GM12878 (cell line): ENCODE data around the gene NIPAL4. TPM values are rescaled to one million over a fixed set of nuclear protein-coding genes. Genes with fewer than 3 reads are reported as not detected.

Experiments
- ETV6 ChIP-seq, 2 experiments: fragments of 450-650 bp in 1 of 2; IDR thresholded peaks in 1 of 2; conservative IDR thresholded peaks in 1 of 2; 2 replicates each; pipeline ENCODE4 v1.6.1; 2014; ENCODE audit warnings: antibody characterized with exemption in 1 of 2, borderline replicate concordance in 1 of 2, low read depth in 1 of 2, mild to moderate bottlenecking in 1 of 2, moderate library complexity in 1 of 2
- HDGF ChIP-seq: fragments of 450-650 bp; IDR thresholded peaks from 2 replicates; pipeline ENCODE4 v1.6.1; 2016; ENCODE audit warnings: antibody characterized with exemption
- MEF2A ChIP-seq: IDR thresholded peaks from 2 replicates; pipeline ENCODE4 v1.6.1; 2011; ENCODE audit warnings: low read depth, mild to moderate bottlenecking, low read length, moderate library complexity; ENCODE audit not compliant: insufficient read depth
- POLR2AphosphoS2 ChIP-seq: IDR thresholded peaks from 2 replicates; pipeline ENCODE4 v1.6.1; 2011; ENCODE audit warnings: low read depth, mild to moderate bottlenecking, low read length, improper control_type of control experiment, moderate library complexity
- SMAD1 ChIP-seq: fragments of 450-650 bp; IDR thresholded peaks from 2 replicates; pipeline ENCODE4 v1.6.1; 2018; ENCODE audit warnings: mild to moderate bottlenecking, low read depth; ENCODE audit not compliant: partially characterized antibody
- STAT3 ChIP-seq: IDR thresholded peaks from 2 replicates; pipeline ENCODE4 v1.6.1; 2011; ENCODE audit warnings: low read depth, low read length, improper control_type of control experiment
- TCF12 ChIP-seq: IDR thresholded peaks from 2 replicates; pipeline ENCODE4 v1.6.1; 2011; ENCODE audit warnings: low read depth, mild to moderate bottlenecking, low read length
- polyA plus RNA-seq, 11 experiments: library from polyadenylated mRNA; depleted of rRNA in 4 of 11; unstranded in 6 of 11; stranded (reverse) in 5 of 11; fragments of >200 nt; fragmentation: Nextera tagmentation in 4 of 11; fragmentation: Illumina TruSeq in 1 of 11; extraction: Ambion mirVana in 4 of 11; extraction: Trizol in 1 of 11; gene quantifications; 1 replicate in 1 of 11; 2 replicates in 10 of 11; pipeline versions ENCODE4 v1.2.1 to v1.2.3, GENCODE V29; 2011 to 2016; ENCODE audit warnings: inconsistent platforms in 2 of 11, missing spikeins in 2 of 11, low read depth in 1 of 11
- total RNA-seq, 4 experiments: library from RNA; depleted of rRNA in 3 of 4; stranded (reverse); fragments of >200 nt in 3 of 4; fragmentation: Illumina TruSeq in 1 of 4; extraction: Trizol in 1 of 4; gene quantifications; 2 replicates each; pipeline versions ENCODE4 v1.2.1 to v1.2.3, GENCODE V29; 2013 to 2021
- TF ChIP-seq, protein P1 (sequence below): IDR thresholded peaks from 2 replicates; pipeline ENCODE4 v1.6.1; 2011; ENCODE audit warnings: borderline replicate concordance, low read depth, mild to moderate bottlenecking, moderate library complexity, mixed read lengths, low read length; ENCODE audit not compliant: insufficient read depth; ENCODE audit errors: extremely low read length
- TF ChIP-seq, protein P2 (sequence below): fragments of 450-650 bp; IDR thresholded peaks from 2 replicates; pipeline ENCODE4 v1.6.1; 2014; ENCODE audit warnings: mild to moderate bottlenecking
- TF ChIP-seq, protein P3 (sequence below): fragments of 450-650 bp; IDR thresholded peaks from 2 replicates; pipeline ENCODE4 v1.6.1; 2018; ENCODE audit warnings: borderline replicate concordance, mild to moderate bottlenecking; ENCODE audit not compliant: partially characterized antibody
- TF ChIP-seq, protein P4 (sequence below): fragments of 450-650 bp; IDR thresholded peaks from 2 replicates; pipeline ENCODE4 v1.6.1; 2017; ENCODE audit warnings: mild to moderate bottlenecking, moderate library complexity
- TF ChIP-seq, protein P5 (sequence below), 3 experiments: IDR thresholded peaks in 2 of 3; conservative IDR thresholded peaks in 1 of 3; 2 replicates each; pipeline ENCODE4 v1.5.1; 2011; ENCODE audit warnings: low read depth in 3 of 3, low read length in 3 of 3, mild to moderate bottlenecking in 3 of 3, control low read depth in 2 of 3, moderate library complexity in 2 of 3, inconsistent platforms in 1 of 3, mixed read lengths in 1 of 3; ENCODE audit not compliant: control insufficient read depth in 2 of 3, insufficient read depth in 1 of 3; ENCODE audit errors: extremely low read depth in 1 of 3
- TF ChIP-seq, protein P6 (sequence below): IDR thresholded peaks from 2 replicates; pipeline ENCODE4 v1.6.1; 2012; ENCODE audit warnings: low read length, inconsistent platforms

Gene NIPAL4
- total and polyA plus RNA-seq, 10 of the 15 experiments (the other 5 are each of a cell fraction or from before 2014, with no cell fraction given), result 0.11 to 15.5 (median 5.9) TPM

DNA sequence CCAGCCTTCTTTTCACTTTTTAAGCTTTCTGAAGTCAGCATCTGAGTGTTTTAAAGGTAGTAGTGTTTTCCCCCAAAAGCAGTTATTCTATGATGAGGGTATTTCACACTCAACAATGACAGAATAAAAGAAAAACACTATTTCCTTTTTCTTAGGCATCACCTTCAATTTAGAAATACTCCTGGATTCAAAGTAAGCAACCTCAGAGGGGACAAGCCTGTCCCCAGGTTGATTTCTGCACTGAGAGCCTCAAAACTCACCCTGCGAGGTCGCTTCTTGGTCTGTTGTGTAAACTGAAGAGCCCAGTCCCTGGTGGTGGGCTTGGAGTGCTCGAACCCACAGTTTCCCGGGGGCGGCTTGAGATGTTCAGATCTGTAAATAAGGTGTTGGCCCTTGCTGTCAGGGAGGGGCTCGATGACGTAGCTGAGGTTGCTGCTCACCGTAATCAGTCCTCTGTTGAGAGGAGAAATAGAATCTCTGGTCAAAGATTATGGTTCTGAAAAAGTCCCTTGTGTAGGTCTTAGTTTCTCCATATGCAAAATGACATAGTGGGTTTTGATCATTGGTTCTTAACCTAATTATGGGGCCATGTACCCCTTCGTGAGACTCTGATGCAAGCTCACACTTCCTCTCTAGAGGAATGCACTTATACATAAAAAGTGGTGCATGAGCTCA is 59.7 kb downstream of the NIPAL4 start (continued):
- TF ChIP-seq, protein P1, sequence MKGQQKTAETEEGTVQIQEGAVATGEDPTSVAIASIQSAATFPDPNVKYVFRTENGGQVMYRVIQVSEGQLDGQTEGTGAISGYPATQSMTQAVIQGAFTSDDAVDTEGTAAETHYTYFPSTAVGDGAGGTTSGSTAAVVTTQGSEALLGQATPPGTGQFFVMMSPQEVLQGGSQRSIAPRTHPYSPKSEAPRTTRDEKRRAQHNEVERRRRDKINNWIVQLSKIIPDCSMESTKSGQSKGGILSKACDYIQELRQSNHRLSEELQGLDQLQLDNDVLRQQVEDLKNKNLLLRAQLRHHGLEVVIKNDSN, result no peak
- TF ChIP-seq HDGF (no peak), ETV6 (conservative IDR thresholded peaks at IDR 0.05 in 1 of 2, IDR thresholded peaks at IDR 0.05 in 1 of 2; ENCODE audit: borderline replicate concordance in 1 of 2, low read depth in 1 of 2) (no peak; a peak in 1 of 4 replicates), POLR2AphosphoS2 (no peak), SMAD1 (no peak), MEF2A (no peak), TCF12 (no peak; the same call in 1 of the 2 replicates), STAT3 (peak; percentile 81; the same call in 1 of the 2 replicates)
- TF ChIP-seq, protein P2, sequence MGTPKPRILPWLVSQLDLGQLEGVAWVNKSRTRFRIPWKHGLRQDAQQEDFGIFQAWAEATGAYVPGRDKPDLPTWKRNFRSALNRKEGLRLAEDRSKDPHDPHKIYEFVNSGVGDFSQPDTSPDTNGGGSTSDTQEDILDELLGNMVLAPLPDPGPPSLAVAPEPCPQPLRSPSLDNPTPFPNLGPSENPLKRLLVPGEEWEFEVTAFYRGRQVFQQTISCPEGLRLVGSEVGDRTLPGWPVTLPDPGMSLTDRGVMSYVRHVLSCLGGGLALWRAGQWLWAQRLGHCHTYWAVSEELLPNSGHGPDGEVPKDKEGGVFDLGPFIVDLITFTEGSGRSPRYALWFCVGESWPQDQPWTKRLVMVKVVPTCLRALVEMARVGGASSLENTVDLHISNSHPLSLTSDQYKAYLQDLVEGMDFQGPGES, result no peak
- TF ChIP-seq, protein P3, sequence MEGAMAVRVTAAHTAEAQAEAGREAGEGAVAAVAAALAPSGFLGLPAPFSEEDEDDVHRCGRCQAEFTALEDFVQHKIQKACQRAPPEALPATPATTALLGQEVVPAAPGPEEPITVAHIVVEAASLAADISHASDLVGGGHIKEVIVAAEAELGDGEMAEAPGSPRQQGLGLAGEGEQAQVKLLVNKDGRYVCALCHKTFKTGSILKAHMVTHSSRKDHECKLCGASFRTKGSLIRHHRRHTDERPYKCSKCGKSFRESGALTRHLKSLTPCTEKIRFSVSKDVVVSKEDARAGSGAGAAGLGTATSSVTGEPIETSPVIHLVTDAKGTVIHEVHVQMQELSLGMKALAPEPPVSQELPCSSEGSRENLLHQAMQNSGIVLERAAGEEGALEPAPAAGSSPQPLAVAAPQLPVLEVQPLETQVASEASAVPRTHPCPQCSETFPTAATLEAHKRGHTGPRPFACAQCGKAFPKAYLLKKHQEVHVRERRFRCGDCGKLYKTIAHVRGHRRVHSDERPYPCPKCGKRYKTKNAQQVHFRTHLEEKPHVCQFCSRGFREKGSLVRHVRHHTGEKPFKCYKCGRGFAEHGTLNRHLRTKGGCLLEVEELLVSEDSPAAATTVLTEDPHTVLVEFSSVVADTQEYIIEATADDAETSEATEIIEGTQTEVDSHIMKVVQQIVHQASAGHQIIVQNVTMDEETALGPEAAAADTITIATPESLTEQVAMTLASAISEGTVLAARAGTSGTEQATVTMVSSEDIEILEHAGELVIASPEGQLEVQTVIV, result no peak
- TF ChIP-seq, protein P4, sequence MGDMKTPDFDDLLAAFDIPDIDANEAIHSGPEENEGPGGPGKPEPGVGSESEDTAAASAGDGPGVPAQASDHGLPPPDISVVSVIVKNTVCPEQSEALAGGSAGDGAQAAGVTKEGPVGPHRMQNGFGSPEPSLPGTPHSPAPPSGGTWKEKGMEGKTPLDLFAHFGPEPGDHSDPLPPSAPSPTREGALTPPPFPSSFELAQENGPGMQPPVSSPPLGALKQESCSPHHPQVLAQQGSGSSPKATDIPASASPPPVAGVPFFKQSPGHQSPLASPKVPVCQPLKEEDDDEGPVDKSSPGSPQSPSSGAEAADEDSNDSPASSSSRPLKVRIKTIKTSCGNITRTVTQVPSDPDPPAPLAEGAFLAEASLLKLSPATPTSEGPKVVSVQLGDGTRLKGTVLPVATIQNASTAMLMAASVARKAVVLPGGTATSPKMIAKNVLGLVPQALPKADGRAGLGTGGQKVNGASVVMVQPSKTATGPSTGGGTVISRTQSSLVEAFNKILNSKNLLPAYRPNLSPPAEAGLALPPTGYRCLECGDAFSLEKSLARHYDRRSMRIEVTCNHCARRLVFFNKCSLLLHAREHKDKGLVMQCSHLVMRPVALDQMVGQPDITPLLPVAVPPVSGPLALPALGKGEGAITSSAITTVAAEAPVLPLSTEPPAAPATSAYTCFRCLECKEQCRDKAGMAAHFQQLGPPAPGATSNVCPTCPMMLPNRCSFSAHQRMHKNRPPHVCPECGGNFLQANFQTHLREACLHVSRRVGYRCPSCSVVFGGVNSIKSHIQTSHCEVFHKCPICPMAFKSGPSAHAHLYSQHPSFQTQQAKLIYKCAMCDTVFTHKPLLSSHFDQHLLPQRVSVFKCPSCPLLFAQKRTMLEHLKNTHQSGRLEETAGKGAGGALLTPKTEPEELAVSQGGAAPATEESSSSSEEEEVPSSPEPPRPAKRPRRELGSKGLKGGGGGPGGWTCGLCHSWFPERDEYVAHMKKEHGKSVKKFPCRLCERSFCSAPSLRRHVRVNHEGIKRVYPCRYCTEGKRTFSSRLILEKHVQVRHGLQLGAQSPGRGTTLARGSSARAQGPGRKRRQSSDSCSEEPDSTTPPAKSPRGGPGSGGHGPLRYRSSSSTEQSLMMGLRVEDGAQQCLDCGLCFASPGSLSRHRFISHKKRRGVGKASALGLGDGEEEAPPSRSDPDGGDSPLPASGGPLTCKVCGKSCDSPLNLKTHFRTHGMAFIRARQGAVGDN, result peak; percentile 26; the same call in 1 of the 2 replicates
- TF ChIP-seq, protein P5, sequence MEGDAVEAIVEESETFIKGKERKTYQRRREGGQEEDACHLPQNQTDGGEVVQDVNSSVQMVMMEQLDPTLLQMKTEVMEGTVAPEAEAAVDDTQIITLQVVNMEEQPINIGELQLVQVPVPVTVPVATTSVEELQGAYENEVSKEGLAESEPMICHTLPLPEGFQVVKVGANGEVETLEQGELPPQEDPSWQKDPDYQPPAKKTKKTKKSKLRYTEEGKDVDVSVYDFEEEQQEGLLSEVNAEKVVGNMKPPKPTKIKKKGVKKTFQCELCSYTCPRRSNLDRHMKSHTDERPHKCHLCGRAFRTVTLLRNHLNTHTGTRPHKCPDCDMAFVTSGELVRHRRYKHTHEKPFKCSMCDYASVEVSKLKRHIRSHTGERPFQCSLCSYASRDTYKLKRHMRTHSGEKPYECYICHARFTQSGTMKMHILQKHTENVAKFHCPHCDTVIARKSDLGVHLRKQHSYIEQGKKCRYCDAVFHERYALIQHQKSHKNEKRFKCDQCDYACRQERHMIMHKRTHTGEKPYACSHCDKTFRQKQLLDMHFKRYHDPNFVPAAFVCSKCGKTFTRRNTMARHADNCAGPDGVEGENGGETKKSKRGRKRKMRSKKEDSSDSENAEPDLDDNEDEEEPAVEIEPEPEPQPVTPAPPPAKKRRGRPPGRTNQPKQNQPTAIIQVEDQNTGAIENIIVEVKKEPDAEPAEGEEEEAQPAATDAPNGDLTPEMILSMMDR (IDR thresholded peaks at IDR 0.05 in 2 of 3, conservative IDR thresholded peaks at IDR 0.05 in 1 of 3; ENCODE audit: control insufficient read depth in 2 of 3, extremely low read depth in 1 of 3, insufficient read depth in 1 of 3, low read depth in 3 of 3, low read length in 3 of 3), result no peak
- TF ChIP-seq, protein P6, sequence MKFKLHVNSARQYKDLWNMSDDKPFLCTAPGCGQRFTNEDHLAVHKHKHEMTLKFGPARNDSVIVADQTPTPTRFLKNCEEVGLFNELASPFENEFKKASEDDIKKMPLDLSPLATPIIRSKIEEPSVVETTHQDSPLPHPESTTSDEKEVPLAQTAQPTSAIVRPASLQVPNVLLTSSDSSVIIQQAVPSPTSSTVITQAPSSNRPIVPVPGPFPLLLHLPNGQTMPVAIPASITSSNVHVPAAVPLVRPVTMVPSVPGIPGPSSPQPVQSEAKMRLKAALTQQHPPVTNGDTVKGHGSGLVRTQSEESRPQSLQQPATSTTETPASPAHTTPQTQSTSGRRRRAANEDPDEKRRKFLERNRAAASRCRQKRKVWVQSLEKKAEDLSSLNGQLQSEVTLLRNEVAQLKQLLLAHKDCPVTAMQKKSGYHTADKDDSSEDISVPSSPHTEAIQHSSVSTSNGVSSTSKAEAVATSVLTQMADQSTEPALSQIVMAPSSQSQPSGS, result peak; percentile 65
